Gastrocnemius medialis (tissue), 4 donors: ENCODE results near the gene LCN9. TPM values are rescaled to one million over a fixed set of nuclear protein-coding genes. Genes with fewer than 3 reads are reported as not detected.

Source experiments
- ATAC-seq, 2 donors: fragments of 150-250 bp; one replicate each; pipeline ENCODE4 v1.9.1; 2016
- DNase-seq, 2 donors: peaks; one replicate each; pipeline ENCODE4 v3.0.0-alpha.2; 2019
- H3K27ac ChIP-seq, 4 donors: fragments of 200-600 bp; sonication (generic); 1 replicate in 1 of 4; 2 replicates in 3 of 4; pipeline ENCODE4 v1.5.1; 2016 to 2018; ENCODE audit warnings: mild to moderate bottlenecking in 2 of 4, moderate library complexity in 1 of 4
- H3K27me3 ChIP-seq, 3 donors: fragments of 200-600 bp; sonication (generic) in 2 of 3; 1 replicate in 1 of 3; 2 replicates in 2 of 3; pipeline versions ENCODE4 v1.5.1 to v1.6.0; 2016 to 2019; ENCODE audit warnings: mild to moderate bottlenecking in 1 of 3, moderate library complexity in 1 of 3
- H3K36me3 ChIP-seq, 2 donors: fragments of 200-600 bp; sonication (generic) in 1 of 2; one replicate each; pipeline ENCODE4 v1.5.1; 2017 to 2018
- H3K4me1 ChIP-seq, 2 donors: fragments of 200-600 bp; sonication (generic) in 1 of 2; one replicate each; pipeline ENCODE4 v1.5.1; 2016 to 2017; ENCODE audit warnings: mild to moderate bottlenecking in 2 of 2
- H3K4me3 ChIP-seq, 4 donors: fragments of 200-600 bp; sonication (generic) in 3 of 4; 1 replicate in 1 of 4; 2 replicates in 3 of 4; pipeline ENCODE4 v1.5.1; 2016 to 2019; ENCODE audit warnings: mild to moderate bottlenecking in 2 of 4
- H3K9me3 ChIP-seq, 3 donors: fragments of 200-600 bp; sonication (generic) in 2 of 3; 1 replicate in 1 of 3; 2 replicates in 2 of 3; pipeline ENCODE4 v1.5.1; 2016 to 2019
- CTCF ChIP-seq, 5 experiments: fragments of 450-650 bp in 3 of 5; fragments of 200-600 bp in 2 of 5; sonication (generic) in 2 of 5; IDR thresholded peaks in 4 of 5; conservative IDR thresholded peaks in 1 of 5; 1 replicate in 4 of 5; 2 replicates in 1 of 5; pipeline ENCODE4 v1.5.1; 2016 to 2019; ENCODE audit warnings: antibody characterized with exemption in 5 of 5, mild to moderate bottlenecking in 3 of 5, moderate library complexity in 3 of 5
- POLR2A ChIP-seq, 2 donors: fragments of 450-650 bp; IDR thresholded peaks; one replicate each; pipeline ENCODE4 v1.6.1; 2017; ENCODE audit warnings: antibody characterized with exemption in 2 of 2, mild to moderate bottlenecking in 2 of 2, moderate library complexity in 2 of 2
- in situ Hi-C, 4 donors: fragments of 200-750 bp; cut with MboI; loops; one replicate each; pipeline versions ENCODE4 v1.15.0 to v1.8.0; 2017; ENCODE audit warnings: low sequenced_read_pairs in 4 of 4
- intact Hi-C: fragments of 100-400 bp; cut with DNase I; formaldehyde crosslinking; loops from one replicate; pipeline ENCODE4 v1.15.1; 2023; ENCODE audit warnings: low total_unique reads
- total RNA-seq, 4 donors: library from RNA; depleted of rRNA; stranded (reverse); fragments of >200 nt; gene quantifications; one replicate each; pipeline versions ENCODE4 v1.1.0 to v1.2.3, GENCODE V29; 2016

The LCN9 gene
- total RNA-seq, 4 donors from 2014 or later: not detected

- Histone ChIP-seq H3K4me1 (peaks cover 0 to 8% of the 10 kb centered on the region in 2 donors), H3K27me3 (peaks cover 0 to 8% (median 0%) of the 10 kb centered on the region in 3 donors), H3K9me3 (no peaks in the 10 kb centered on the region), H3K27ac (no peak overlapping the region), H3K4me3 (no peak overlapping the region), H3K36me3 (no peaks in the 10 kb centered on the region)
- ATAC-seq (no peak), DNase-seq (no peak)
- in situ Hi-C loops: no loop called here
- intact Hi-C loops: no loop called here
- TF ChIP-seq POLR2A (IDR thresholded peaks at IDR 0.05) (no peak), CTCF (IDR thresholded peaks at IDR 0.05 in 4 of 5, conservative IDR thresholded peaks at IDR 0.05 in 1 of 5) (no peak)
These were observed 42.3 kb downstream of the LCN9 start for GRCh38 chr9:135705376-135705775.

- Histone ChIP-seq H3K4me1 (peaks cover 0 to 8% of the 10 kb centered on the region in 2 donors), H3K4me3 (no peak overlapping the region), H3K36me3 (no peaks in the 10 kb centered on the region), H3K9me3 (no peaks in the 10 kb centered on the region), H3K27ac (no peak overlapping the region), H3K27me3 (peaks cover 0 to 8% (median 0%) of the 10 kb centered on the region in 3 donors)
- in situ Hi-C loops: no loop called here
- intact Hi-C loops: no loop called here
- TF ChIP-seq POLR2A (IDR thresholded peaks at IDR 0.05) (no peak), CTCF (IDR thresholded peaks at IDR 0.05 in 4 of 5, conservative IDR thresholded peaks at IDR 0.05 in 1 of 5) (no peak)
- DNase-seq (no peak), ATAC-seq (no peak)
These were observed 43.2 kb downstream of the LCN9 start for GRCh38 chr9:135706288-135706687.

- Histone ChIP-seq H3K27me3 (peaks cover 0 to 5% (median 0%) of the 10 kb centered on the region in 3 donors), H3K4me3 (no peak overlapping the region)
- TF ChIP-seq CTCF (IDR thresholded peaks at IDR 0.05 in 4 of 5, conservative IDR thresholded peaks at IDR 0.05 in 1 of 5) (no peak), POLR2A (IDR thresholded peaks at IDR 0.05) (no peak)
These were observed 44.4 kb downstream of the LCN9 start for GRCh38 chr9:135707252-135708138.

GRCh38 chr9:135708164-135708563, 45.1 kb downstream of the LCN9 start:
- intact Hi-C loops (no loop called here), in situ Hi-C loops (no loop called here)
- Histone ChIP-seq H3K36me3 (no peaks in the 10 kb centered on the region), H3K4me3 (no peak overlapping the region), H3K27ac (no peak overlapping the region), H3K27me3 (peaks cover 4 to 9% (median 5%) of the 10 kb centered on the region in 3 donors), H3K9me3 (no peaks in the 10 kb centered on the region), H3K4me1 (no peaks in the 10 kb centered on the region)
- no peak for ATAC-seq
- no peak for DNase-seq
- TF ChIP-seq CTCF (IDR thresholded peaks at IDR 0.05 in 4 of 5, conservative IDR thresholded peaks at IDR 0.05 in 1 of 5): no peak
- TF ChIP-seq POLR2A (IDR thresholded peaks at IDR 0.05): no peak

More at GRCh38 chr9:135707252-135708138, 44.4 kb downstream of the LCN9 start:
- Histone ChIP-seq H3K36me3 (no peaks in the 10 kb centered on the region), H3K27ac (no peak overlapping the region), H3K9me3 (no peaks in the 10 kb centered on the region), H3K4me1 (peaks cover 0 to under 1% of the 10 kb centered on the region in 2 donors)
- no peak for DNase-seq
- intact Hi-C loops (no loop called here), in situ Hi-C loops (no loop called here)
- ATAC-seq: no peak
